ENCODE data around the gene TRAPPC14.

Gene TRAPPC14, protein sequence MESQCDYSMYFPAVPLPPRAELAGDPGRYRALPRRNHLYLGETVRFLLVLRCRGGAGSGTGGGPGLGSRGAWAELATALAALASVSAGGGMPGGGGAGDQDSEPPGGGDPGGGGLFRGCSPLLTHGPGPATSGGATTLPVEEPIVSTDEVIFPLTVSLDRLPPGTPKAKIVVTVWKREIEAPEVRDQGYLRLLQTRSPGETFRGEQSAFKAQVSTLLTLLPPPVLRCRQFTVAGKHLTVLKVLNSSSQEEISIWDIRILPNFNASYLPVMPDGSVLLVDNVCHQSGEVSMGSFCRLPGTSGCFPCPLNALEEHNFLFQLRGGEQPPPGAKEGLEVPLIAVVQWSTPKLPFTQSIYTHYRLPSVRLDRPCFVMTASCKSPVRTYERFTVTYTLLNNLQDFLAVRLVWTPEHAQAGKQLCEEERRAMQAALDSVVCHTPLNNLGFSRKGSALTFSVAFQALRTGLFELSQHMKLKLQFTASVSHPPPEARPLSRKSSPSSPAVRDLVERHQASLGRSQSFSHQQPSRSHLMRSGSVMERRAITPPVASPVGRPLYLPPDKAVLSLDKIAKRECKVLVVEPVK

DNA sequence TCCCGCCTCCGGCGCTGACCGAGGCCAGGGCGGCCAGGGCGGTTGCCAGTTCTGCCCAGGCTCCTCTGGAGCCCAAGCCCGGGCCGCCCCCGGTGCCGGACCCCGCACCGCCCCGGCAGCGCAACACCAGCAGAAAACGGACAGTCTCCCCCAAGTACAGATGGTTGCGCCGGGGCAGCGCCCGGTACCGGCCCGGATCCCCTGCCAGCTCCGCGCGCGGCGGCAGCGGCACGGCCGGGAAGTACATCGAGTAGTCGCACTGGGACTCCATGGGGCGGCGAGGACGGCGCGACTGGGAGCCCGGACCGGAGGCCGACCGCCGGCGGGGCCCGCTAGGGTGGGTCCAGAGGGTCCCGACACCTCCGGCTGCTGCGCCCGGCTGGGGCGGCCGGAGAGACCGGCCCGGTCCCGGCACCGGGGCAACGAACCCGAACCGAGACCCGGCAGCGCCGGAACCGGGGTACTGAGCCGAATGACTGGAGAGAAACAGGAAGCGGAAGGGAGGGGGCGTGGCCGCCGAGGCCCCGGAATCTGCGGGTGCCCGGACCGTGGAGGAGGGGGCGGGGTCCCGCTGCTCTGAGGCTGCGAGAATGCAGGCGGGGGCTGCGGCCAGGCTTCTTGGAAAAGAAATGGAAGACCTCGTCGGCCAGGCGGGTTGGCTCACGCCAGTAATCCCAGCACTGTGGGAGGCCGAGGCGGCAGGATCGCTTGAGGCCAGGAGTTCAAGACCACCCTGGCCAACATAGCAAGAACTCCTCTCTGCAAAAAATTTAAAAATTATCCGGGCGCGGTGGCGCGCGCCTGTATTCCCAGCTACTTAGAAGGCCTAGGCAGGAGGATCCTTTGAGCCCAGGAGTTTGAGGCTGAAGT lies at the start of gene TRAPPC14:
TRAPPC14 (minus strand) TSS at position 495 of the 870 bp plus-strand sequence; CDS start at position 271, 224 bp downstream.
- TF ChIP-seq CTCF (IDR thresholded peaks at IDR 0.05): no peak

DNA sequence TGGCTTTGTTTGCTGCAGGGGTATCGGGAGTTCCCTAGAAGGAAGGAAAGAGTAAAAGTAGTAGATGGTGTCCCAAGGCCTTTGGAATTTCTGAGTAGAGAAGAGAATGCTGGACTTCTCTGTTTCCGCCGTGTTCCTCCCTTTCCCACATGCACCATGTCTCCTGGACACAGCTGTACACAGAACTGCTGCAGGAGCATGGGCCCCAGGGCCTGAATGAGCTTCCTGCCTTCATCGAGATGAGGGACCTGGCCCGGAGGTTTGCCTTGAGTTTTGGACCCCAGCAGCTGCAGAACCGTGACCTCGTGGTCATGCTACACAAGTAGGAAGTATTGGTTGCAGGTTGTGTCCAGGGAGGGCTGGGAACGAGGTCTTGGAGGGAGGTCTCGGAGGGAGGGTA lies 45.9 kb upstream of the TRAPPC14 start:
- TF ChIP-seq CTCF (IDR thresholded peaks at IDR 0.05): no peak

DNA sequence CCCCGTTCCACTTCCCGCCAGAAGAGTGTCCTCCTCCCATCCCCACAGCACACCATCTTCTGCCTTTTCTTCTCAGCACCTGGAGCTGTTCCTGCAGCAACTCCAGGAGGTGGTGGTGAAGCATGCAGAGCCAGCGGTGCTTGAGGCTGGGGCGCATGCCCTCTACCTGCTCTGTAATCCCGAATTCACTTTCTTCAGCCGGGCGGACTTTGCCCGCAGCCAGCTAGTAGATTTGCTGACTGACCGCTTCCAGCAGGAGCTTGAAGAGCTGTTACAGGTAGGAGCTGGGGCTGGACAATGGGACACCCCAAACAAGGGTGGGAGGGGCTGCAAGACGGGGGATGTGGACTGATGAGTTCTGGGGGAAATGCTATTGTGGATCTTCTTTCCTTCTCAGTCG lies 42.2 kb upstream of the TRAPPC14 start:
- no peak for TF ChIP-seq CTCF (IDR thresholded peaks at IDR 0.05)

DNA sequence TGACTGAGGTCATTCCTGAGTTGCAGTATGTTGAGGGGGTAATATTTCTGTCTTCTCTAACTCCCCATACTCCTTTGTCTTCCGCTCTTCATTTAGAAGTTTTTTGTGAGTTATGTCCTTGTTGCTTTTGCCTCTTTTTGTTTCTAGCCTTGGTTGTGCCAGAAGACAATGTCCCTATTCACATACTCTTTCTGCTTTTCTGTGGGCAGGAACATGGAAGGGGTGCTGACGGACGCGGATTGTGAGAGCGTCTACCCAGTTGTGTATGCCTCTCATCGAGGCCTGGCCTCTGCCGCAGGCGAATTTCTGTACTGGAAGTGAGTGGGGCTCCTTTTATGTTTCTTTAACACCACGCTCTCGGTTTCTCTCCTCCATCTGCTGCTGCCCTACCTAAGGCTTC lies 39.7 kb upstream of the TRAPPC14 start:
- TF ChIP-seq CTCF (IDR thresholded peaks at IDR 0.05): no peak

DNA sequence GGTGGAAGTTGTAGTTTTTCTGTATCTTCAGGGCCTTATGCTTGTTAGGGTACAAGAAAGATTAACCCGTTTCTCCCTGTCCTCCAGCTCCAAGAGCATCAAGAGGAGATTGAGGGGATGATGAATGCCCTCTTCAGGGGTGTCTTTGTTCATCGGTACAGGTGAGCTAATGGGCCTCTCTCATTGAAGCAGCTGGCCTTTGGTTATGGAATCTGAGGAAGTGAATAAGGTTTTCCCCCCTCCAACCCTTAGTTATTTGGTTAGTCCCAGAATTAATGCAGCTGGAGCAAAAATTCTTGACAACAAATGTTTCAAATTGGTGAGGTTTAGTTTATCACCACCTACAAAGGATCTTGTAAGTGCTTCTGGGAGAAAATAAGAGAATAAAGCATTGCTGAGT lies 36.7 kb upstream of the TRAPPC14 start:
- TF ChIP-seq CTCF (IDR thresholded peaks at IDR 0.05): no peak

DNA sequence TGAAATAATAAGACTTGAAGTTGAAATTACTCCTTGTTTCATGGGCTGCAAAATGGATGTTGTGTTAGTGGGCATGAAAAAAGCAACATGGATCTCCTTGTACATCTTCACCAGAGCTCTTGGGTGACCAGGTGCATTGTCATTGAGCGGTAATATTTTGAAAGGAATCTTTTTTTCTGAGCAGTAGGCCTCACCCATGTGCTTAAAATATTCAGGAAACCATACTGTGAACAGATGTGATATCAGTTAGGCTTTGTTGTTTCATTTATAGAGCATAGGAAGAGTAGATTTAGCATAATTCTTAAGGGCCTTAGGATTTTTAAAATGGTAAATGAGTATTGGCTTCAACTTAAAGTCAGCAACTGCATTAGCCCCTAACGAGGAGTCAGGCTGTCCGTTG lies 34.4 kb upstream of the TRAPPC14 start:
- TF ChIP-seq CTCF (IDR thresholded peaks at IDR 0.05): no peak

DNA sequence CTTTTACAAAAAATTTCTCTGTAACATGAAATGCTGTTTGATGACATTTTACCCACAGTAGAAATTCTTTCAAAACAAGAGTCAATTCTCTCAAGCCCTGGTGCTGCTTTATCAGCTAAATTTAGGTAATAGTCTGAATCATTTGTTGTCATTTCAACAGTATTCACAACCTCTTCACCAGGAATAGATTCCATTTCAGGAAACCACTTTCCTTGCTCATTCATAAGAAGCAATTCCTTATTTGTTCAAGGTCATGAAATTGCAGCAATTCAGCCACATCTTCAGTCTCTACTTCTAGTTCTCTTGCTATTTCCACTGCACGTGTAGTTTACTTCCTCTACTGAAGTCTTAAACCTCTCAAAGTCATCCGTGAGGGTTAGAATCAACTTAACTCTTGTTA lies 33.3 kb upstream of the TRAPPC14 start:
- TF ChIP-seq CTCF (IDR thresholded peaks at IDR 0.05): no peak

Data from LNCAP (cell line).